K562 (cell line): ENCODE measurements around the gene CARD11. TPM values are rescaled to one million over a fixed set of nuclear protein-coding genes. Genes with fewer than 3 reads are reported as not detected.

ENCODE experiments used
- ATAC-seq: fragments of 200-7000 bp; cut with Tn5 transposase; 3 replicates; pipeline ENCODE4 v1.9.1; 2020; ENCODE audit warnings: moderate library complexity
- BruUV-seq: library from RNA; stranded (reverse); fragments of 400-500 nt; replicated peaks from 2 replicates; lab custom pipeline; 2021; lab: Mats Ljungman, UMichigan
- CTCF ChIA-PET: fragments of 300-600 bp; formaldehyde crosslinking; extraction: SDS; loops from one replicate; lab custom pipeline; 2021; ENCODE audit warnings: low intra/inter-chr PET ratio; lab: Yijun Ruan, JAX
- POLR2A ChIA-PET: fragments of 300-600, 350-650 bp; sonication (Branson Sonifier 250); formaldehyde crosslinking; extraction: SDS; loops from one replicate; lab custom pipeline; 2021; ENCODE audit warnings: antibody characterized with exemption, inconsistent platforms; lab: Yijun Ruan, JAX
- DNase-seq, 4 experiments: peaks; one replicate each; pipeline versions ENCODE4 v3.0.0 to v3.0.0-alpha.2; 2011 to 2018; ENCODE audit warnings: low spot score in 3 of 4, mixed read lengths in 3 of 4; ENCODE audit errors: extremely low read depth in 1 of 4
- FAIRE-seq: peaks from 2 replicates; lab custom pipeline; 2011; peaks lifted over from hg19 to GRCh38; lab: Jason Lieb, UNC
- H2AFZ ChIP-seq: 2 replicates; pipeline ENCODE4 v1.6.0; 2011; ENCODE audit warnings: low read depth, low read length, control low read depth, inconsistent platforms
- H3K27ac ChIP-seq: fragments of 200-600 bp; 3 replicates; pipeline ENCODE4 v1.8.0; 2011; ENCODE audit warnings: low read depth, mild to moderate bottlenecking, control low read depth, inconsistent platforms, low read length, moderate library complexity, mixed read lengths; ENCODE audit errors: extremely low read depth
- H3K27me3 ChIP-seq, 2 experiments: fragments of 300-600 bp in 1 of 2; 2 replicates in 1 of 2; 3 replicates in 1 of 2; pipeline versions ENCODE4 v1.6.0 to v1.8.0; 2011; ENCODE audit warnings: inconsistent platforms in 2 of 2, low read length in 2 of 2, mild to moderate bottlenecking in 1 of 2, mixed read lengths in 1 of 2, moderate library complexity in 1 of 2; ENCODE audit not compliant: control insufficient read depth in 2 of 2, insufficient read depth in 2 of 2
- H3K36me3 ChIP-seq: fragments of 300-600 bp; 3 replicates; pipeline ENCODE4 v1.8.0; 2011; ENCODE audit warnings: mild to moderate bottlenecking, low read length, inconsistent platforms; ENCODE audit not compliant: control insufficient read depth, insufficient read depth
- H3K4me1 ChIP-seq, 2 experiments: fragments of 200-600 bp in 1 of 2; replicated peaks in 1 of 2; 2 replicates in 1 of 2; 3 replicates in 1 of 2; pipeline versions ENCODE4 v1.5.1 to v1.8.0; 2011; ENCODE audit warnings: inconsistent platforms in 2 of 2, low read length in 2 of 2, mild to moderate bottlenecking in 1 of 2, mixed read lengths in 1 of 2, moderate library complexity in 1 of 2; ENCODE audit not compliant: control insufficient read depth in 2 of 2, insufficient read depth in 2 of 2
- H3K4me2 ChIP-seq: 2 replicates; pipeline ENCODE4 v1.6.1; 2011; ENCODE audit warnings: low read length, control low read depth, inconsistent platforms, mixed read lengths; ENCODE audit not compliant: insufficient read depth
- H3K4me3 ChIP-seq: fragments of 200-600 bp; sonication (generic), shearing (Covaris generic); 2 replicates; pipeline ENCODE4 v1.5.1; 2016; ENCODE audit warnings: control low read depth, inconsistent platforms
- H3K79me2 ChIP-seq: fragments of 200-600 bp; 3 replicates; pipeline ENCODE4 v1.8.0; 2011; ENCODE audit warnings: low read length, inconsistent platforms; ENCODE audit not compliant: control insufficient read depth, insufficient read depth
- H3K9ac ChIP-seq, 2 experiments: 2 replicates each; pipeline versions ENCODE4 v1.6.0 to v1.6.1; 2011; ENCODE audit warnings: low read depth in 2 of 2, low read length in 2 of 2, control low read depth in 1 of 2, inconsistent platforms in 1 of 2, mild to moderate bottlenecking in 1 of 2, mixed read lengths in 1 of 2; ENCODE audit not compliant: insufficient read depth in 1 of 2
- H3K9me1 ChIP-seq: one replicate; pipeline ENCODE4 v1.6.0; 2011; ENCODE audit warnings: inconsistent platforms, mild to moderate bottlenecking, low read length, moderate library complexity; ENCODE audit not compliant: control insufficient read depth, insufficient read depth
- H3K9me3 ChIP-seq: replicated peaks from 2 replicates; pipeline ENCODE4 v1.5.1; 2011; ENCODE audit warnings: low read depth, low read length, inconsistent platforms; ENCODE audit not compliant: control insufficient read depth, insufficient read depth
- H4K20me1 ChIP-seq: replicated peaks from 2 replicates; pipeline ENCODE4 v1.6.1; 2011; ENCODE audit warnings: low read length, inconsistent platforms, mixed read lengths; ENCODE audit not compliant: control insufficient read depth, insufficient read depth
- CTBP1 ChIP-seq: fragments of 450-650 bp; IDR thresholded peaks from 2 replicates; pipeline ENCODE4 v1.6.1; 2016; ENCODE audit warnings: borderline replicate concordance
- FOXK2 ChIP-seq, 2 experiments: fragments of 450-650 bp; IDR thresholded peaks in 1 of 2; conservative IDR thresholded peaks in 1 of 2; 2 replicates each; pipeline ENCODE4 v1.6.1; 2016; ENCODE audit warnings: low read depth in 2 of 2, mild to moderate bottlenecking in 1 of 2
- GATA2 ChIP-seq: sonication (generic); formaldehyde crosslinking; IDR thresholded peaks from 2 replicates; pipeline ENCODE4 v1.4.0; 2020; ENCODE audit warnings: mild to moderate bottlenecking, missing genetic modification reagents
- GTF2E2 ChIP-seq: fragments of 200-800 bp; sonication (Bioruptor generic); IDR thresholded peaks from 2 replicates; pipeline ENCODE4 v1.6.1; 2016; ENCODE audit warnings: missing genetic modification characterization, missing compliant biosample characterization
- L3MBTL2 ChIP-seq: fragments of 450-650 bp; IDR thresholded peaks from 2 replicates; pipeline ENCODE4 v1.6.1; 2016; ENCODE audit warnings: mild to moderate bottlenecking, moderate library complexity
- MAZ ChIP-seq, 2 experiments: fragments of 450-650 bp in 1 of 2; sonication (generic) in 1 of 2; formaldehyde crosslinking; IDR thresholded peaks in 1 of 2; conservative IDR thresholded peaks in 1 of 2; 2 replicates each; pipeline versions ENCODE4 v1.4.0 to v1.5.0; 2020; ENCODE audit warnings: mild to moderate bottlenecking in 1 of 2, missing genetic modification reagents in 1 of 2
- MBD1 ChIP-seq: fragments of 250-450 bp; sonication (Bioruptor Pico); IDR thresholded peaks from 2 replicates; pipeline ENCODE4 v1.8.0; 2022; ENCODE audit warnings: inconsistent platforms
- MED1 ChIP-seq: sonication (generic); formaldehyde crosslinking; IDR thresholded peaks from 2 replicates; pipeline ENCODE4 v1.8.1; 2023; ENCODE audit warnings: missing genetic modification reagents, borderline replicate concordance
- MEIS2 ChIP-seq: fragments of 450-650 bp; IDR thresholded peaks from 2 replicates; pipeline ENCODE4 v1.6.1; 2014; ENCODE audit warnings: mild to moderate bottlenecking; ENCODE audit not compliant: partially characterized antibody
- PBX2 ChIP-seq, 2 experiments: IDR thresholded peaks in 1 of 2; conservative IDR thresholded peaks in 1 of 2; 2 replicates each; pipeline ENCODE4 v1.6.1; 2016; ENCODE audit warnings: low read depth in 2 of 2, mild to moderate bottlenecking in 1 of 2, missing compliant biosample characterization in 1 of 2, missing genetic modification characterization in 1 of 2, moderate library complexity in 1 of 2
- PTRF ChIP-seq: fragments of 450-650 bp; IDR thresholded peaks from 2 replicates; pipeline ENCODE4 v1.6.1; 2016; ENCODE audit warnings: mild to moderate bottlenecking, missing genetic modification characterization, missing compliant biosample characterization
- ZC3H11A ChIP-seq: IDR thresholded peaks from 2 replicates; pipeline ENCODE4 v1.6.1; 2012; ENCODE audit warnings: low read depth, low read length, improper control_type of control experiment
- ZKSCAN1 ChIP-seq: fragments of 150-350 bp; IDR thresholded peaks from 2 replicates; pipeline ENCODE4 v1.6.1; 2016; ENCODE audit warnings: low read depth, low read length
- ZKSCAN8 ChIP-seq: fragments of 200-800 bp; sonication (Bioruptor generic); IDR thresholded peaks from 2 replicates; pipeline ENCODE4 v1.6.1; 2016; ENCODE audit warnings: missing genetic modification characterization, missing compliant biosample characterization
- ZSCAN29 ChIP-seq: fragments of 450-650 bp; IDR thresholded peaks from 2 replicates; pipeline ENCODE4 v1.6.1; 2017
- WGBS: fragments of 100-300 bp; shearing (Covaris generic); methylation state at CpG from one replicate; pipeline ENCODE4 v1.1.6; 2016; ENCODE audit warnings: low coverage, mixed read lengths; ENCODE audit not compliant: insufficient coverage; ENCODE audit errors: missing lambda C conversion rate; 5-methylcytosine and 5-hydroxymethylcytosine counted together
- in situ Hi-C: fragments of 300-500 bp; cut with MboI; formaldehyde crosslinking; loops from 4 replicates; pipeline ENCODE4 v1.15.0; 2018; ENCODE audit warnings: inconsistent platforms, mixed read lengths
- intact Hi-C: fragments of 100-400 bp; cut with micrococcal nuclease; formaldehyde crosslinking; loops from 2 replicates; pipeline ENCODE4 v1.14.2; 2022
- polyA plus RNA-seq, 8 experiments: library from polyadenylated mRNA; depleted of rRNA in 4 of 8; stranded (reverse) in 5 of 8; unstranded in 3 of 8; fragments of >200 nt; fragmentation: Nextera tagmentation in 2 of 8; fragmentation: Illumina TruSeq in 1 of 8; extraction: Ambion mirVana in 2 of 8; extraction: Trizol in 1 of 8; gene quantifications; 2 replicates each; pipeline versions ENCODE4 v1.2.1 to v1.2.3, GENCODE V29; 2011 to 2014; ENCODE audit warnings: inconsistent platforms in 1 of 8, missing spikeins in 1 of 8
- total RNA-seq, 7 experiments: library from RNA; depleted of rRNA in 6 of 7; stranded (reverse); fragments of >200 nt in 6 of 7; fragmentation: Illumina TruSeq in 2 of 7; extraction: Trizol in 2 of 7; gene quantifications; 2 replicates each; pipeline versions ENCODE4 v1.2.1 to v1.2.3, GENCODE V29; 2011 to 2021; ENCODE audit warnings: low replicate concordance in 1 of 7
- TF ChIP-seq, protein P1 (sequence below): sonication (generic); IDR thresholded peaks from 2 replicates; pipeline ENCODE4 v1.6.1; 2016
- TF ChIP-seq, protein P2 (sequence below): fragments of 450-650 bp; IDR thresholded peaks from 2 replicates; pipeline ENCODE4 v1.6.1; 2016

CARD11 gene
- total and polyA plus RNA-seq, 9 of the 15 experiments (the other 6 are each of a cell fraction or from before 2014, with no cell fraction given), result 0.07 to 12.8 (median 5.7) TPM

DNA sequence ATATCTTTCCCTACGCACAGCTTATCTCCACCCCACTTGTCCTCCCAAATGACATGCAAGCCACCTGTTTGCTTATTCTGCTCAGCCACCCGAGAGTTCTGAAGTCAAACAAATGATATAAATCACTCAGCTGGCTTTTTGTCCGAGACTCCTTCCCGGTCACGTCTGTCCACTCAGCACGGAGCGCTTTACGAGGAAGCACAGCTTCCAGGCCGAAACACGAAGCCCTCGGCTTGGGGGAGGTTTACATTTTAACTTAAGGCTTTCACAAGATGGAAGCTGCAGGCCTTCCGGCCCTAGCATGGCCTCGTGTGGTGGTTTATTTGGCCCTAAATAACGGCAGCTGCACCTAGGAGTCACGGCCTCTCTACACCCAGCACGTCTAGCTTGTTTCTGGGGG is 139.5 kb downstream of the CARD11 start:
- in situ Hi-C loops (no loop called here), intact Hi-C loops (no loop called here)
- peaks cover 0 to 7% of the 10 kb centered on the region in 2 experiments; a peak in 2 of 5 replicates for H3K27me3 ChIP-seq
- H4K20me1 ChIP-seq, result 0 out of 2 replicates have a peak, but pooled peaks cover 9% of the 10 kb centered on the region
- WGBS, result 19% methylated on average over 16 of the region's 16 CpGs
- CTCF ChIA-PET, result no interaction called here
- no peak overlapping the region for H3K4me2 ChIP-seq
- H3K4me3 ChIP-seq, result no peak overlapping the region
- no peaks in the 10 kb centered on the region for H3K36me3 ChIP-seq
- ATAC-seq (peak; percentile 36; the same call in 1 of the 3 replicates), FAIRE-seq (no peak), DNase-seq (no peak)
- BruUV-seq, result no TSS peak
- POLR2A ChIA-PET, result interaction anchor here (0.6 to 2.0 kb wide), 2 partner anchors 11 to 48 kb away, joined by 3 to 7 read pairs; no protein-coding TSS in a partner anchor
- H3K9me1 ChIP-seq, result no peaks in the 10 kb centered on the region
- no peaks in the 10 kb centered on the region for H3K79me2 ChIP-seq
- no peak overlapping the region for H3K9ac ChIP-seq
- no peak overlapping the region for H3K27ac ChIP-seq
- peak overlapping the region; percentile 62; the same call in 1 of the 2 replicates for H2AFZ ChIP-seq
- no peaks in the 10 kb centered on the region for H3K9me3 ChIP-seq
- H3K4me1 ChIP-seq, result peaks cover 4 to 5% of the 10 kb centered on the region in 2 experiments; a peak in 2 of 5 replicates
- TF ChIP-seq ZC3H11A (no peak), ZSCAN29 (no peak), ZKSCAN8 (CRISPR knock-in tag) (no peak), GATA2 (CRISPR knock-in tag) (no peak), ZKSCAN1 (no peak), CTBP1 (no peak), PBX2 (CRISPR knock-in tag; IDR thresholded peaks at IDR 0.05; ENCODE audit: low read depth) (no peak), PBX2 (tag; conservative IDR thresholded peaks at IDR 0.05; ENCODE audit: low read depth) (peak; percentile 78), MEIS2 (peak; percentile 91), MBD1 (CRISPR knock-in tag) (0 out of 2 replicates have a peak, but pooled peaks have one; percentile 8), FOXK2 (conservative IDR thresholded peaks at IDR 0.05 in 1 of 2, IDR thresholded peaks at IDR 0.05 in 1 of 2; ENCODE audit: low read depth in 2 of 2) (no peak), GTF2E2 (tag) (no peak), MAZ (CRISPR knock-in tag; conservative IDR thresholded peaks at IDR 0.05 in 1 of 2, IDR thresholded peaks at IDR 0.05 in 1 of 2) (no peak), MED1 (CRISPR knock-in tag) (no peak), L3MBTL2 (0 out of 2 replicates have a peak, but pooled peaks have one; percentile 20), PTRF (no peak)
- TF ChIP-seq, protein P1, sequence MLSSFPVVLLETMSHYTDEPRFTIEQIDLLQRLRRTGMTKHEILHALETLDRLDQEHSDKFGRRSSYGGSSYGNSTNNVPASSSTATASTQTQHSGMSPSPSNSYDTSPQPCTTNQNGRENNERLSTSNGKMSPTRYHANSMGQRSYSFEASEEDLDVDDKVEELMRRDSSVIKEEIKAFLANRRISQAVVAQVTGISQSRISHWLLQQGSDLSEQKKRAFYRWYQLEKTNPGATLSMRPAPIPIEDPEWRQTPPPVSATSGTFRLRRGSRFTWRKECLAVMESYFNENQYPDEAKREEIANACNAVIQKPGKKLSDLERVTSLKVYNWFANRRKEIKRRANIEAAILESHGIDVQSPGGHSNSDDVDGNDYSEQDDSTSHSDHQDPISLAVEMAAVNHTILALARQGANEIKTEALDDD, result no peak
- TF ChIP-seq, protein P2, sequence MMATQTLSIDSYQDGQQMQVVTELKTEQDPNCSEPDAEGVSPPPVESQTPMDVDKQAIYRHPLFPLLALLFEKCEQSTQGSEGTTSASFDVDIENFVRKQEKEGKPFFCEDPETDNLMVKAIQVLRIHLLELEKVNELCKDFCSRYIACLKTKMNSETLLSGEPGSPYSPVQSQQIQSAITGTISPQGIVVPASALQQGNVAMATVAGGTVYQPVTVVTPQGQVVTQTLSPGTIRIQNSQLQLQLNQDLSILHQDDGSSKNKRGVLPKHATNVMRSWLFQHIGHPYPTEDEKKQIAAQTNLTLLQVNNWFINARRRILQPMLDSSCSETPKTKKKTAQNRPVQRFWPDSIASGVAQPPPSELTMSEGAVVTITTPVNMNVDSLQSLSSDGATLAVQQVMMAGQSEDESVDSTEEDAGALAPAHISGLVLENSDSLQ, result peak; percentile 70
